T-helper 22 cell (primary cell): ENCODE measurements around the gene PTPRN2.

Source experiments
- DNase-seq: peaks from one replicate; pipeline ENCODE4 v3.0.0-alpha.2; 2020; ENCODE audit warnings: low read depth

PTPRN2 gene

GRCh38 chr7:158576050-158576762 lies 11.4 kb downstream of the PTPRN2 start:
- no peak for DNase-seq

DNA sequence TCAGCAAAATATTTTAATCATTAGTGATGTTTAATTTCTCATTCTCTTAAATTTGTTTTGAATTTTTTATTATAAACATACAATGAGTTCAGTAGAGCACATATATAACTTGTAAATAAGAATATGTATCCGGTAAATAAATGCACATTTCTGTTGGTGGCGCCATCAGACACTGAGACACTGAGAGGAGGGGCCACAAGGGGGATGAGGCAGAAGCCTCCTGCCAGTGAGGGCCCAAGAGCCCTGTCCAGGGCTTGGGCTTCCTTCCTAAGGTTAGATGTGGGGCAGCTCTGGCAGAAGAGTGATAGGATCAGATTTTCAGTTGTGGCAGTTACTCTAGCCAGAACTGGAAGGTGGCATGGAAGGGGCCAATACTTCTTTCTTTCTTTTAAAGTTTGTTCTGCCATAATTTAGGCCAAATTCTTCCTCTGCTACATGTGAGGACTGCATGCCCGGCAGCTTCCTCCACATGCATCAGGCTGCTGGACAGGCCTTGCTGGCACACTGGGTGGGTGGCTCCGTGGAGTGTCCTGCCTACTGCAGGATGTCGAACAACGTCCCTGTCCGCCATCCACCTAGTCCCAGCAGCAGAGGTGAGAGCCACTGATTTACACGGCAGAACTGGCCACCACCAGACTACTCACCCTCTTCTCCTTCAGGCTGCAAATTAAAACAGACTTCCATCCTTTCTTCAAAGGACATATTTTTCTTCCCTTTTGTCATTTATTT lies 13.2 kb downstream of the PTPRN2 start:
- DNase-seq, result no peak

- DNase-seq, result no peak
These were observed 14.3 kb downstream of the PTPRN2 start for GRCh38 chr7:158573310-158573709.

- DNase-seq, result no peak
These were observed 15.4 kb downstream of the PTPRN2 start for GRCh38 chr7:158572000-158572828.

DNA sequence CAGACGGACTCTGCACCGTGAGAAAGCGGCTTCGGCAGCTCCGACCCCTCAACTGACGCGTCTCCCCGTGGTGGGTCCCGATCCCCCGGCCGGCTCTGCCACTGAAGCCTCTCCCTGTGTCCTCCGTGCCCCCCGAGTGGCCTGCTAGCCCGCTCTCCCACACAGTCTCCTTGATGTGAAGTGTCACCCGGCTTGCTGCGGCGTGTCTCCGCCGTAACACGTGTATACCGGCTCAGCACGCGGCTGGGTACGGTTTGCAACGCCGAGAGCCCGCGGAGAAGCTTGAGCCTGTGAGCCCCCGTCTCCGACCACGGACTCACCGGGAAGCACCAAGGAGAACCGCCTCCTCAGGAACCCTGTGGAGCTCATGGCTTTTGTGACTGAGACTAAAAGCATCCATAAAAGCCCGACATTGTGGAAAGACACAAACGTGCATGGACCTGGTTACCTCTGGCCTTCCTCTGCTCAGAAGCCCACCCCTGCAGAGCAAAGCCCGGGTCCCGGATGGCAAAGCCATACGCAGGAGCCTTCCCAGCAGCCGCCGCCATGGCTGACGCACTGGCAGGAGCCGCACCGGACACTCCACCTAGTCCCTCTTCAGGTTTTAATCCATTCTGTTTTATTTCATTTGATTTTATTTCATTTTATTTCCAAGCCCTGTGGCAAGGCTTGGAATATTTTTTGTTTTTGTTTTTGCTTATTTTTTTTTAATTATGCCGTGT lies 17.0 kb downstream of the PTPRN2 start:
- DNase-seq, result no peak

DNA sequence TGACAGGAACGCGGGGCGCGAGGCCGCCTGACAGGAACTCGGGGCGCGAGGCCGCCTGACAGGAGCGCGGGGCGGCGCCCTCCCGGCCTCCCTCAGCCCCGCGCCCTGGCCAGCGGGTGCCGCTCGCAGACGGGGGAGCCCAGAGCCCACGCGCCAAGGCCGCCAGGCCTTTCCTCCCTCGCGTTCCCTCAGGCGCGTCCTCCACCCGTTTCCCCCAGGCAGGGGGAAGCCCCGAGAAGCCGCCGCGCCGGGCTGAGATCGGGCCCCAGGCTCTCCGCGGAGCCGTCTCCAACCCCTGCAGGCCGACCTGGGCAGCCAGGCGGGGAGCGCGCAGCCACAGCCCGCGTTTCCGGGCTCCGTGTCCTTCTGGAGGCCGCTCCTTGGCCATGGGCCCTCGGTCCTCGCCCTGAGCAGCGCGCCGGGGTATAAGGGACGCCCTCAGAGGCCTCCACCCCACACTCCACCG lies 17.7 kb downstream of the PTPRN2 start:
- DNase-seq, result no peak

- no peak for DNase-seq
These were observed 18.4 kb downstream of the PTPRN2 start for GRCh38 chr7:158568974-158569857.

- DNase-seq, result no peak
These were observed 20.4 kb downstream of the PTPRN2 start for GRCh38 chr7:158567153-158567603.

DNA sequence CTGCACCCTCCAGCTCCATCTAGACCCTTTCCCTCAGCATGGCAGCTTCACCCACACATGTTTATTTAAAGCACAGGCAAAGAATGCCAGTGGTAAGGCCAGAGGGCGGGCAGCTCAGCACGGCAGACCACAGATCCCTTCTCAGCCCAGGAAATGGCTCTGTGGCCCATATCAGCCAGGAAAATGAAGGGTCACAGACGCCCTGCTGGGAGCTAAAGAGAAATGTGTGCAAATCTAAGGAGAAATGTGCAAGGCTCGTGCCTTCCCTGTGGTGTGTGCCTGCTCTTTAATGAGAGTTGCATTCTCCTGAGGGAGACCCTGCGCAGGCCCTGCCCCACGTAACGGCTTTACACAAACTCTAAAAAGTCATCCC lies 23.0 kb downstream of the PTPRN2 start:
- no peak for DNase-seq

- no peak for DNase-seq
These were observed 23.5 kb downstream of the PTPRN2 start for GRCh38 chr7:158563911-158564662.

DNA sequence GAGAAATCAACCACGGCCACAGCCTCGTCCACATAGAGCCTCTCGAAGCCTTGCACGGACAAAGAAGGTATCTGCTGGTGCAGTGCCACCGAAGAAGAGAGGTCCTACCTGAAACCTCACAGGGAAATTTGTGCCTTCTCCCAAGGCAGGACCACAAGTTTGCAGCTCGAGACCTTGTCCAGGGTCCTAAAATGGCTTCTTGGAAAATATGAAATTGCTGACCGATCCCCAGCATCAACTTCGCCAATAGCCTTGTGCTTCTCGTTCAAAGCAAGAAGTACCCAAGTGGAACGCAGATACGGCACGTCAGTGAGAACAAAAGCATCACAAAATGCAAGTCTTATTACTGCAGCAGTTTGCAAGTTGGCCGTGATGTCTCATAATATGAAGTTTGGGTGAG lies 24.6 kb downstream of the PTPRN2 start:
- no peak for DNase-seq

DNA sequence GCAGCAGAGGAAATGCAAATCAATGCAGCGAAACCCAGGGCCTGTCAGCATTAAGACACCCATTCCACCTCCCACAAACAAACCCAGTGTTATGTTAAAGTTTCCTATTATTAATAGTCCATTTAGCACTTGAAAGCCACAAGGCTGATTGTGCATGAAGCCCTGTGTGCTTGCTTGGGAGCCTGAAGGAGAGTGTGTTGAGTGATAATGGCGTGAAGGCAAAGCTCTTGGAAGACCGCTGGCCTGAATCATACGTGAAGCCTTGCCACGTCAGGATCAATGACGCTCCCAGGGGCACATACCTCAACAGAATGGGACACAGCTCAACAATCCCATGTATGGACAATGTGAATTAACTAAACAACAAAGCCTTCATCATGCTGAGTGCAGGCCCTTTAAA lies 25.1 kb downstream of the PTPRN2 start:
- no peak for DNase-seq

DNA sequence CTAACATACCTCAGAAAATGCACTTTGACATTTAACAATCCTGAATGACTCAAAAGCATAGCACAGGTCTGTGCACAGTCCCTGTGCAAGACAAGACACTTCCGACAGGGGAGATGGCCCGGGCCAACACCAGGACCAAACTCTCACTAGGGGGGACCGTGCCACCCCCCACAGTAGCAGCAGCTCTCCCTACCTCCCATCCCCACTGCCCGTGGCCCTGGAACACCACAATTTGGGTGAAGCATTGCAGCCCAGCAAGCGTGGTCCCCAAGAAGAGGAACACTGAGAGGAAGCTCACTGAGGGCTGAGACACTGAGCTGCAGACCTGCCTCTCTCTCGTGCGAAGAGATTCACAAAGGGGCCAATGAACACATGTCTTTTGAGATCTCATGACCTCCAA lies 26.0 kb downstream of the PTPRN2 start:
- no peak for DNase-seq

DNA sequence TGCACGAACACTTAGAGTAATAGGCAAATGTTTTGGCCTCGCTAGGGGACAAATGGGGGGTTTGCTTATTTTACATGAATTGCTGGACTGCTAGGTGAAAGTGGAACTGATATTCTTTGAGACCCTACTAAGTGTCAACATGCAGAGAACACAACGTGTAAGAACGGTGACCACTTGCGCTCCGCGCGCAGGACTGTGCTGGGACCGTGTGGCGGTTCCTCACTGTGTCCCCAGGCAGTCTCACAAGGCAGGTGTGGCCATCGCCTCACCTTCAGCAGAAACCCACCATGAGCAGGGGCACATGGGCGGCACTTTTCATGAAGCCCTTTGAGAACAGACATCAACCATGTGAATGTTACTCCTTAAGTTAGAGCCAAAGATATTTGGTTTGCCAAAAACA lies 27.2 kb downstream of the PTPRN2 start:
- no peak for DNase-seq

DNA sequence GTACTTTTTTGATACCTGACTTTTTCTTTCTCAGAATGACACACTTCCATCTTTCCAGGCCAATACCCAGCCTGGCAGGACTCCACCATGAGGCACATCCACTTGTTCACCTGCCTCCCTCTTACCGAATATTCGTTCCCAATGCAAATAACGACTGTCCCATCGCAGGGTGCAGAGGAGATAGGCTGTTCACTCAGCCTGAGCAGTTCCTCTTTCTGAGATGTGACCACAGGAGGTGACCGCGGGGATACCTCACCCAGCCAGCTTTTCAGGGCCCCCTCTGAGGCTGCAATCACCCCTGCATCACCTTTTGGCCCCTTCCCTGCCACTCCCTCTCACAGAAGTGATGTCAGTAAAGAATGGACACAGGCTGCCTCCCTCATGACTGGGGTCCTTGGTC lies 28.3 kb downstream of the PTPRN2 start:
- no peak for DNase-seq

DNA sequence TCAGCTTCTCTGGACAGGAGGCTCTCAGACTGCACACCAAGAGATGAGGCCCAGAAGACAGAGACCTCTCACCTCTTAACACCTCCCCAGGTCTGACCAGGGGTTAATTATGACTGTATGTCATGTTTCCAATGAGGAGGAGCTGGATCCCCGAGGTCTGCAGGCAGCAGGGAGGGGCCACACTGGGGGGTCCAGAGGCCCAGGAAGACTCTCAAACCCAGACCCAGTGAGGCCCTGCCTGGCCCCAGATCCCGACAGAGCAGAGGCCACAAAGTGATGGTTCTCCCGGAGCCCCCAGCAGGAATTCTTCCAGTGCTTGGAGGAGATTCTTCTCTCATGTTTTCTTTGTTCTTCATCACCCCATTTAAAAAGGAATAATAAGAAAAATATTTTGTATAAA lies 28.8 kb downstream of the PTPRN2 start:
- DNase-seq, result no peak

- no peak for DNase-seq
These were observed 30.2 kb downstream of the PTPRN2 start for GRCh38 chr7:158557441-158557755.

- DNase-seq, result no peak
These were observed 30.7 kb downstream of the PTPRN2 start for GRCh38 chr7:158556721-158557440.

- no peak for DNase-seq
These were observed 32.5 kb downstream of the PTPRN2 start for GRCh38 chr7:158555034-158555520.
